NCI-H1930 (cell line): ENCODE results near the gene SLPI.

Experiments
- DNase-seq, 2 experiments: peaks; one replicate each; lab custom pipeline; 2025; lab: John Stamatoyannopoulos, UW

SLPI gene

GRCh38 chr20:45269754-45270270 is 15.4 kb upstream of the SLPI start:
- DNase-seq = no peak

- no peak for DNase-seq
These were observed 14.7 kb upstream of the SLPI start for GRCh38 chr20:45269056-45269455.

GRCh38 chr20:45268531-45268930 is 14.2 kb upstream of the SLPI start:
- no peak for DNase-seq

DNA sequence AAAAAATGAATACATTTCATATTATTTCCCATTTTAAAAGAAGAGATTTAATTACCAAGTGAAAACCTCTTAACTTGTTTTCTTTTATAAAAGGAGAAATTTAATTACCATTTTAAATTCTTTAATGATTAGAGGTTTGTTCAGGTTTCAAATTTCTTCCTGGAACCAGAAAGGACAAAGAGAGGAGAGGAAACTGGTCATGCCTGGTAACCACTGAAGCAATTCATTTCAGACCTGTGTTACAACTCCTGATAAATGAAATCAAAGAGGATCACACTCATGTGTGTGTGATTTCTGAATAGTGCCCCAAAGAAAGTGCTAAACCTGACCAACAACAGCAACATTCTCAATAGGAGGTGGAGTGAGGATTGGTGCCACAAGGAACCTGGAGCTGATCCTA is 12.6 kb upstream of the SLPI start:
- DNase-seq = no peak

- no peak for DNase-seq
These were observed 9.3 kb upstream of the SLPI start for GRCh38 chr20:45263556-45264266.

DNA sequence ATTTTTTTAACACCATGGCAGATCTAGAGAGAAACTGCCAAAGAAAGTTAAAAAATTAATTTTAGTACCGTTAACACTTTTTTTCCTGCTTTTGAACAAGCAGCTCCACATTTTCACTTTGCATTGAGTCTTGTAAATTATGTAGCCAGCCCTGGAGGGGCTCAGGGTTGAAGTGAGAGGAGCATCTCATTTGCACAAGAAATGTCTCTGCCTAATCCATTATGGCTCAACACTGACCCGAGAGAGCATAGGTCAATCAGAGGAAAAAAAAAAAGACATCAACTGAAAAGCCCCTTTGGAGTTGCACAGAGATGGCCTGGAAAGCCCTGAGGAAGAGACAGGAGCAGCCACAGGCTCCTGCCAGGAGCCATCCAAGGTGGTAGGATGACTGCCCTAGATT is 4.3 kb upstream of the SLPI start:
- no peak for DNase-seq

- no peak for DNase-seq
These were observed 3.9 kb upstream of the SLPI start for GRCh38 chr20:45258259-45258658.

DNA sequence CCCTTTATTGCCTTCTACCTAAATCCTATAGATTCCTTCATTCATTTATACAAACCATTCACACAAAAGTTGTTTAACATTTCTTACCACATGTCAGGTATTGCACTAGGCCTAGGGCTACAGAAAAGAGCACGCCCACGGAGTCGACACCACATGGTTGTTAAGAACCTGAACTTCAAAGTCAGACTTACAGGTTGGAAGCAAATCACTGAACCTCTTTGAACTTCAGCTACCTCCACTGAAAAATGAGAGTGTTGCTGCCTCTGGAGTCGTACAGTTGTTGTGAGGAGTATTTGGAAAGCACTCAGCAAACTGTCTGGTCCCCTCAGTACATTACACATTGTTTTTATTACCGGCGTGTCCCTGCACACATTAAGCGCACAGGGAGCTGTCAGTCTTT is 3.3 kb upstream of the SLPI start:
- no peak for DNase-seq

DNA sequence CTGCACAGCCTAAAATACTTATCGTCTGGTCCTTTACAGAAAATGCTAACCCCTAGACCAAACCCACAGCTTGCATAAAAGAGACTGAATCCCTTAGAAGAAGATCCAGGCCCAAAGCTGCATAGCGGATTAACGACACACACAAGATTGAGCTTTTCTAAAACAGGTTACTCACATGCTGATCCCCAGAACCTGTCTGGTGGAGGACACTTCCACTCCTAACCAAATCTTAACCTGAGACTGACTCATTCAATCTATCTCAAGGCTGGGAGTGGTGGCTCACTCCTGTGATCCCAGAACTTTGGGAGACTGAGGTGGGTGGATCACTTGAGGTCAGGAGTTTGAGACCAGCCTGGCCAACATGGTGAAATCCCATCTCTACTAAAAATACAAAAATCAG is 2.8 kb upstream of the SLPI start:
- no peak for DNase-seq

GRCh38 chr20:45253261-45253660 is 1.1 kb downstream of the SLPI start:
- DNase-seq = no peak

GRCh38 chr20:45251884-45252560 is 2.3 kb downstream of the SLPI start:
- DNase-seq = no peak

DNA sequence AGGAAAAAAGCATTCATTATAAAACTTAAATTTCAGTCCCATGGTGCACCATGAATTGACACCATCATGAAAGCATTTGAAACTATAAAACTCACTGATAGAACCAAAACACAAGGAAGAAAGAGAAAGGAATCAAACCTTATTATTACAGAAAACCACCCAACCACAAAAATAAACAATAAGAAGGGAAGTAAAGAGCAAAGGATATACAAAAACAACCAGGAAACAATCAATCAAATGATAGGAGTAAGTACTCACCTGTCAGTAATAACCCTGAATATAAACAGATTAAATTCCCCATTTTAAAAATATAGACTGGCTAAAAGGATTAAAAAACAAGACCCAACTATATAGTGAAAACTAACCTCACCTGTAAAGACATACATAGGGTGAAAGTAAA is 5.8 kb downstream of the SLPI start:
- no peak for DNase-seq

DNA sequence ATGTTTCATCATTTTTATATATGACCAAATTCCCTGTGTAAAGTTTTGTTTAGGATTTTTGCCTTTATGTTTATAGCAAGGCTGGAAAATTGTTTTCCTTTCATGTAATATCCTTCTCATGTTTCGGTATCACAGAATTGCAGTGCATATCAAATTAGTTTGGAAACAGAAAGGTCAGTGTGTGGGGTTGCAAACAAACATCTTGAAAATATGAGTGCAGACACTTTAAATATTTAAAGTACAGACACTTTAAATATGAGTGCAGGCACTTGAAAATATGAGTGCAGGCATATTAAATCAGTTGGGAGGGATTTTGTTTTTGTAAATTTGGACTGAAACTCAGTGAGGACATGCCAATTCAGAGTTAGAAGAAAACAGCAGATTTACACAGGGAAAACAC is 6.5 kb downstream of the SLPI start:
- no peak for DNase-seq

DNA sequence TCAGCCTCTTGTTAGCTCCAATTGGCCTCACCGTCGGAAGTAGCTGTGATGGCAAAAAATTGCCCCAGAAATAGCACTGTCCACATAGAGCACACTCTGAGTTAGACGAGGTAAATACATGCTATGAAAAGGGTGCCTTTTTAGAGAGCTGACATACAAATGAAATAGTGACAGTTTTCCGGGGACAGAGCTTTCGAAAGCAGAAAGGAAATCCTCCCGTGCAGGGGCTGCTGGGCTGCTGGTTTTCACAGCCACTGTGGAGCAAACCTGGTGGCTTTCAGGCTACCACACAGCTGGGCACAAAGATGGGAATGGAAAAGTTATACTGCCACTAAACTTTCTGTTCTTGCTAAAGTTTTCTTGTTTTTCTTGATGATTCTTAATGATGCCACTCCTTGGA is 8.3 kb downstream of the SLPI start:
- DNase-seq = no peak

DNA sequence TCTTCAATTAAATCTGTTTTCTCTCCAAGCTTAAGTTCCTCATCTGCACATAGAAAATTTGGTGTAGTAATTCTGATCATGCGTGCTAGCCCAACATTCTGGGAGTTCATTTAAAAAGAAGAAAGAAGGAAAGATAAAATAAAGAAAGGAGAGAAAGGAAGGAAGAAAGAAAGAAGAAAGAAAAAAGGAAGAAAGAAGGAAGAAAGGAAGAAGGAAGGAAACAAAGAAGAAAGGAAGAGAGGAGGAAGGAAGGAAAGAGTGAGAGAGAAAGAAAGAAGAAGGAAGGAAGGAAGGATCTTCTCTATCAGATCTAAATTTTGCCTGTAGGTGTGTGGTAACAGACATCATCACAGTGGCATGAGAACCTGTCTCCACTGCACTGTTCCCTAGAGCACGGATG is 16.2 kb downstream of the SLPI start:
- DNase-seq = no peak

DNA sequence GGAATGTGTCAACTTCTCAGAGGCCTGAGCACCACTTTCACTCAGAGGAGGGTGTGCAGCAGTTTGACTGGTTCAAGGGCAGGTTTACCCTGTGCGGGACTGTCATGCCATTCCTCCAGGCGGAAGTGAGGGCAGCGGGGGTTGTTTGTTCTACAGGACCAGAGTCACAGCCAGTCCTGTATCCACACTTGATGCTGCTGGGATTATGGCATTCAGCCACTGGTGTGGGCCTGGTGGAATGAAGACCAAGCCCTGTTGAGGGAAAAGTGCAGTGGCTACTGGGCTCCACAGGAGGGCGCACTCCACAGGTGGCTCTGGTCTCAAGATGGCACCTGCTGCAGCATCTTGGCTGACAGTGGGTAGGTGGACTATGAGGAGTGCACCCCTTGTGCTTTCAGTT is 18.4 kb downstream of the SLPI start:
- DNase-seq = peak in 1 of 2 experiments; percentile 20

- DNase-seq = no peak
These were observed 23.7 kb downstream of the SLPI start for GRCh38 chr20:45230631-45231030.

DNA sequence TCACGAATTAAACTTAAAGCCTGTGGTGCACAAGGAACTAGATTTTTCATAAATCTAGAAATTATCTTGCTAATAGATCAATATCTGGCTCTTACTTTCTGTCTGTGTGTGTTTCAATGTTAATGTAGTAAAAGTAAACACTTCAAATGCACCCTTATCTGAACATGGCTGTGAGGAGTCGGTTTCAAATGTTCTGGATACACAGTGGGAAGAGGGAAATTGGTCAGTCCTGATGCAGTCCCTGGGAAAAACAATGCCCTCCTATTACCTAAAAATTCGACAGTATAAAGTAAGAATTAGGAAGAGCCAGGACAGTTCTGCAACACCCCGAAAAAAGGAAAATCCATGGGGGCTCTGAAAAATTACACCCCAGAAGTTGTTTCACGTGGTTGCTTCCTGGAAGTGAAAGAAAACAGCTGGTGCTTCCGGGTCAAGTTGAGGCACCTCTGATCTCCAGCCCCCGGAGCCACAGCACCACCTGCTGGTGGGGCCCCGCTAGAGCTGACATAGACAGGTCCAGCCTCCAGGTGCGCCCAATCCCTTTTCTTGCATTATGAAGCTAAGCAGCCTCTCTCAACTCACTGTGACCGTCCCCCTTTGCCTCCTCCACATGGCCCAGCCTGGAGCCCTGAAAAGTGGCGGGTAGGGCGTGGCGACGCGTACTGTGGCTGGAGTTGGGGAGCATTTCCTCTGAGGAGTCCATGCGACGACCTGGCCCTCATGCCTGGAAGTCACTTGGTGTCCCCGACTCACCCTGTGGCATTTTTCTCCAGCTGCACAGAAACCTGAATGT is 24.9 kb downstream of the SLPI start:
- no peak for DNase-seq

GRCh38 chr20:45226287-45226686 is 28.1 kb downstream of the SLPI start:
- no peak for DNase-seq

DNA sequence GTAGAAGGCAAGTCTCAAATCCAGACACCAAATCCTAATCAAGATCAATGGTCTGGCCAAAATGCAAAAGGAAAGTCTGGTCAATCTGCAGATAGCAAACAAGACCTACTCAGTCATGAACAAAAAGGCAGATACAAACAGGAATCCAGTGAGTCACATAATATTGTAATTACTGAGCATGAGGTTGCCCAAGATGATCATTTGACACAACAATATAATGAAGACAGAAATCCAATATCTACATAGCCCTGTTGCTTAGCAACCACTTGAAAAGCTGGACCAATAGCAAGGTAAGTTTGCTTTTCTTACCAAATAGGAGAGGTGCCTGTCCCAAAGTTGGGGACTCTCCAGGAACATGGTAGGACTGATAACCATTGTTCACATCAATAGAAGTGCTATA is 31.2 kb downstream of the SLPI start:
- DNase-seq = no peak

DNA sequence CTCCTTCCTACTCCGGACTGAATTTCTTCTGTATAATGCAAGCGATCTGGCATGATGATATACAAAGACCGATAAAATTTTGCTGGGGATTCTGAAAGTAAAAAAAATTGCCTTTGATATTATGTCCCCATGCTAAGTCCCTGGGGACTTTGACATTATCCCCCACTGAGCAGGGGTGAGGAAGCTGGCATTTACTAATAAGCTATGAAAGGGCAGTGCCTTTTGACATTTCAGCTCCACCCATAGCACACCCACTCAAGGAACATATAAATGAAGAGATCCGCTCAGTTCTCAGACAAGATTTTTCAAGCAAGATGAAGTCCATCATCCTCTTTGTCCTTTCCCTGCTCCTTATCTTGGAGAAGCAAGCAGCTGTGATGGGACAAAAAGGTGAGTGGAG is 33.3 kb downstream of the SLPI start, which contains the start of gene SEMG2:
TSS of gene SEMG2 (plus strand) at position 298 of the 400 bp plus-strand sequence. CDS start at position 315, 17 bp downstream.
- no peak for DNase-seq

DNA sequence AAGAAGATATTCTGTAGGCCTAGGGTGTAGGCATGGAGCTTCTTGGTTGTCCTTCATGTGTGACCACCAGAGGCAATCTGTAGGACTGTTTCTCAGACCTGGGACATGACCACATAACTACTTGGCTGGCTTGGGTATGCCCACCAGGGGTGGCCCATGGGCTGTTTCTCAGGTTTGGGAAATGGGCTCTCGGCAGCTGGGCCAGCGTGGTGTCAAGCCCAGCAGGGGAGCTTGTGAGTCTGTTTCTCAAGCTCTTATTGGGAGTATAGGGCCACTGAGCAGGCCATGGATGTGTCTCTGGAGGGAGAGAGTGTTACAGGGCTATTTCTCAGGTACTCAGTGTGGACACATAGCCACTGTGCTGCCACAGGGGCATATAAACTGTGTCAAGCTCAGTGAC is 35.7 kb downstream of the SLPI start:
- no peak for DNase-seq

- no peak for DNase-seq
These were observed 36.2 kb downstream of the SLPI start for GRCh38 chr20:45218124-45218523.
